NB4 (cell line): ENCODE measurements around the gene SMIM21.

Experiments
- DNase-seq: peaks from one replicate; pipeline ENCODE4 v3.0.0; 2010; ENCODE audit warnings: low read depth
- H3K4me3 ChIP-seq: one replicate; pipeline ENCODE4 v1.5.1; 2011; ENCODE audit warnings: mild to moderate bottlenecking, low read depth, low read length, moderate library complexity
- CTCF ChIP-seq: IDR thresholded peaks from one replicate; pipeline ENCODE4 v1.5.1; 2012; ENCODE audit warnings: low read depth, low read length
- MAX ChIP-seq: IDR thresholded peaks from 2 replicates; pipeline ENCODE4 v1.6.1; 2011; ENCODE audit warnings: low read depth, low read length
- MYC ChIP-seq: IDR thresholded peaks from 2 replicates; pipeline ENCODE4 v1.6.1; 2011; ENCODE audit warnings: low read depth, low read length
- POLR2A ChIP-seq: IDR thresholded peaks from 2 replicates; pipeline ENCODE4 v1.6.1; 2011; ENCODE audit warnings: mild to moderate bottlenecking; ENCODE audit not compliant: insufficient read length; ENCODE audit errors: extremely low read depth

SMIM21 gene

GRCh38 chr18:75375341-75375740 is 52.2 kb downstream of the SMIM21 start:
- no peak overlapping the region for H3K4me3 ChIP-seq
- no peak for TF ChIP-seq POLR2A
- no peak for TF ChIP-seq MYC
- TF ChIP-seq CTCF: no peak
- no peak for TF ChIP-seq MAX
- DNase-seq: no peak

- TF ChIP-seq MAX: no peak
- no peak for TF ChIP-seq MYC
- no peak for TF ChIP-seq POLR2A
- TF ChIP-seq CTCF: no peak
- no peak overlapping the region for H3K4me3 ChIP-seq
- DNase-seq: no peak
These were observed 53.0 kb downstream of the SMIM21 start for GRCh38 chr18:75374466-75374865.

GRCh38 chr18:75369026-75369721 is 58.3 kb downstream of the SMIM21 start:
- TF ChIP-seq POLR2A (no peak), CTCF (no peak)
- no peak overlapping the region for H3K4me3 ChIP-seq
- DNase-seq: no peak

- no peak overlapping the region for H3K4me3 ChIP-seq
- no peak for DNase-seq
- TF ChIP-seq POLR2A: no peak
- no peak for TF ChIP-seq MAX
- no peak for TF ChIP-seq MYC
- no peak for TF ChIP-seq CTCF
These were observed 61.7 kb downstream of the SMIM21 start for GRCh38 chr18:75365837-75366236.

GRCh38 chr18:75365254-75365629 is 62.3 kb downstream of the SMIM21 start:
- DNase-seq: no peak
- no peak overlapping the region for H3K4me3 ChIP-seq
- TF ChIP-seq MAX (no peak), CTCF (no peak), MYC (no peak), POLR2A (no peak)
